Daoy (cell line): Measurements from ENCODE around the gene ALLC. TPM values are rescaled to one million over a fixed set of nuclear protein-coding genes. Genes with fewer than 3 reads are reported as not detected.

Experiments used
- DNase-seq: peaks from one replicate; pipeline ENCODE4 v3.0.0-alpha.2; 2015; ENCODE audit warnings: low read depth
- total RNA-seq: library from RNA; depleted of rRNA; stranded (reverse); fragments of >200 nt; shearing (Covaris generic); gene quantifications from 2 replicates; pipeline ENCODE4 v1.2.3, GENCODE V29; 2014; rRNA removed

ALLC gene
- total RNA-seq, 1 experiment from 2014 or later: 0.11 TPM

DNA sequence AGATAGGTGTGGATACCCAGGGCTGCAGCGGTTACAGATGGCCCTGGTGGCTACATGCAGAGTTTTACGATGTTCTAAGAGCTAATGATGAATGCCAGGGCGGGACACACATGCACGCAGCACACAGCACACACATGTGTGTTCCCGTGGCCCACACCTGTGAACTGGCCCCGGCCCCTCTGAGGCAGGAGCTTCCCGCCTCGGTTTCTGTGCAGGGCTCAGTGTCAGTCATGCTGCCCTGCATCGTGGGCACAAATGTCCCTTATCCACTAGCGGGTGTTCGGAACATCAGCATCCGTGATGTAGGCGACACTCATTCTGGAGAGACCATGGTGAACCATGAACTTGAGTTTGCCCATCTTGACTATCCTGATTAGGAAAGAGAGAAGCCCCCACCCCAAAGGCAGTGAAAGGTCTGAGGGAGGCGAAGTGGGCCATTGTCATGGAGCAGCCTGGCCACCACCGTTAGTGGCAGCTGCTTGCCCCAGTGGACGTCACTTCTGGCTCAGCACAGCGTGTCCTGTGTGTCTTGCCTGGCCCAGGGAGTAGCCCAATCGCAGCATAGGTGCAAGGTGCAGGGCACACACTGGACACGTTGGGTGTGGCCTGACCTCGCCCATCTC lies 89.1 kb downstream of the ALLC start:
- DNase-seq: no peak

DNA sequence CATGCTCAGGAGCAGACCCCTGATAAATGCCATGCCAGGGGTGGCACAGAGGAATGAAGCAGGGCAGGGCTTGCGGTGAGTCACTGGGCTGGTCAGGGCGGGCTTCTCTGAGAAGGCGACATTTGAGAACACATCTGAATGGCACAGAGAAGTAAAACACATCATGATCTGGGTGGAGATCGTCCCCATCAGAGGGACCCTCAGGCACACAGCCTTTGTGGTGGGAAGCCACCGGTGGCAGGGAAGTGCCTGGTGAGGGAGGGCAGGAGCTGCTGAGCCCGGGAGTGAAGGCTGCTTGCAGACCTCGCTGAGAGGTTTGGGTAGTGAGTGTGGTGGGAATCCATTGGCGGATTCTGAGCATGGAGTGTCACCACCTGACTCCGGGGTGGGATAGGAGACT lies 89.8 kb downstream of the ALLC start:
- no peak for DNase-seq

DNA sequence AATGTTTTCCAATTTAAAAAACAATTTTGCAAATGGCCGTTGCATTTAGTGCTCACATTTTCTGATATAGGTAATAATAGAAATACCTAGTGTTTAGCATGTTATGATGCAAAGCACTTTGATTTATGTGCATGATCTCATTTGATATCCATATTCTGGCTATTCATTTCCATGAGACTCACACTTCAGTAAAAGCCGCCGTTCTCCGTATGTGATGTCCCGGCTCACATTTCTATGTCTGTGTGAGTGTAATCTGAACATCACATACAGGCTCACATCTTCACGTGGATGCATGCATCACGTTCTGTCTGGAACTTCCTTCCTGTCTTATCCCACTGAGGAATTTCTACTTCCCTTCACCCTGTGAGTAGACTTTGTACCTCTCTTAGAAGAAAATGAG lies 91.2 kb downstream of the ALLC start:
- DNase-seq: no peak

DNA sequence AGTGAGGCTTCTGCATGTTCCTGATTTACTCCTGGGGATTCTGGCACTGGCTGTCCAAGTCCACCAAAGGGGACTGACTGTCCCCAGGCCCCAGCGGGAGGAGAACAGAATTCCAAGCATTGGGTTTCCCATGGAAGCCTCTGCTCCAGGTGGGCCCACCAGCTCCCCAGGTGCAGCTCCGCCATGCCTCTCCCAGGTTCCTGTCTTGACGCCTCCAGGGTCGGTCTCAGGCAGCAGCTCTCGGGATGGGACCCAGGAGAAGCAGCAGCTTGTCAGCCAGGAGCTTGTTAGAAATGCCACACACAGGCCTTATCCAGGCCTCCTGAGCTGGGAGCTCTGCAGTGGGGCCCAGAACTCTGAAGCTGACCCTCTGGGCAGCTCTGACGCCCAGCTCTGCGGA lies 93.3 kb downstream of the ALLC start:
- no peak for DNase-seq

DNA sequence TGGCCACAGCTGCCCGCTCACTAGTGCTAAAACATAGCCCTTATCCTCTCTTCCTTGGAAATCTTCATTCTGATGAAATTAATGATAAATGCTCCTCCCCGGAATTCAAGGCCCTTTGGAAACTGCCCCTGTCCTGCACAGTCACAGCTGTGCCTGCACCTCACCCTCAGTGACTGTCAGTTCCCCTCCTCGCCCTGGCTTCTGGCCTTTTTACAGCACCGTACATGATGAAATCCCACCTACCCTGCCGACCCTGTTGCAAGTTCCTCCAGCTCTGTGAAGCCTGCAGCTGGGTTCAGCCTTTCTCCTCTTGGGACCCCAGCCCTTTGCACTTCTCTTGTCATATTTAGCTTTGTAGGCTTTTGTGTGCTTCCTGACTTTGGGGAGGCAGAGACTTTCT lies 93.8 kb downstream of the ALLC start:
- DNase-seq: no peak

Other genes with a start within 250 kb of the ALLC start
- gene ADI1, start 138.7 kb upstream of the ALLC start, total RNA-seq: 62.3 and 70.8 TPM in 2 replicates
- gene RNASEH1, start 99.9 kb upstream of the ALLC start, total RNA-seq: 68.2 and 71.5 TPM in 2 replicates
- 5,476 and 6,311 TPM in 2 replicates for gene RPS7, start 82.9 kb upstream of the ALLC start, total RNA-seq
- not detected in 2 replicates for gene COLEC11, start 63.1 kb upstream of the ALLC start, total RNA-seq
- gene DCDC2C, start 45.4 kb downstream of the ALLC start, total RNA-seq: not detected in 2 replicates